CD4-positive, alpha-beta T cell treated with Interferon alpha-2 for 1 hour (primary cell): ENCODE measurements around the gene SLC35D2.
"Not testable (repeated sequence)": the region's sequence is repeated elsewhere in the genome, so short reads cannot be mapped to it uniquely, and the experiment has no call there.

ENCODE experiments used
- DNase-seq, 2 donors: peaks; one replicate each; pipeline ENCODE4 v3.0.0-alpha.2; 2020 to 2022

SLC35D2 gene

GRCh38 chr9:96350866-96351265 is 32.6 kb downstream of the SLC35D2 start:
- DNase-seq, result no peak

GRCh38 chr9:96348261-96348660 is 35.2 kb downstream of the SLC35D2 start:
- DNase-seq, result no peak

- no peak for DNase-seq
Observed at GRCh38 chr9:96345551-96345950, 38.0 kb downstream of the SLC35D2 start.

- DNase-seq, result no peak
Observed at GRCh38 chr9:96344458-96345180, 38.9 kb downstream of the SLC35D2 start.

- DNase-seq, result no peak
Observed at GRCh38 chr9:96343515-96344360, 39.8 kb downstream of the SLC35D2 start.

GRCh38 chr9:96342571-96343245 is 40.8 kb downstream of the SLC35D2 start:
- DNase-seq, result no peak

- no peak for DNase-seq
Observed at GRCh38 chr9:96340707-96341106, 42.8 kb downstream of the SLC35D2 start.

GRCh38 chr9:96338299-96338698 is 45.2 kb downstream of the SLC35D2 start:
- DNase-seq, result no peak

- no peak for DNase-seq
Observed at GRCh38 chr9:96333958-96334357, 49.6 kb downstream of the SLC35D2 start.

GRCh38 chr9:96331236-96331947 is 52.1 kb downstream of the SLC35D2 start:
- DNase-seq, result no peak

GRCh38 chr9:96327694-96328352 is 55.7 kb downstream of the SLC35D2 start:
- peak; percentile 39 to 75 for DNase-seq

- no peak for DNase-seq
Observed at GRCh38 chr9:96323169-96323568, 60.3 kb downstream of the SLC35D2 start.

GRCh38 chr9:96322736-96323135 is 60.8 kb downstream of the SLC35D2 start:
- DNase-seq, result not testable (repeated sequence)

GRCh38 chr9:96322210-96322609 is 61.3 kb downstream of the SLC35D2 start:
- DNase-seq, result not testable (repeated sequence)

- DNase-seq, result no peak
Observed at GRCh38 chr9:96321515-96321914, 62.0 kb downstream of the SLC35D2 start.

GRCh38 chr9:96320749-96321280 is 62.7 kb downstream of the SLC35D2 start:
- no peak for DNase-seq

GRCh38 chr9:96318921-96319565 is 64.5 kb downstream of the SLC35D2 start:
- no peak for DNase-seq

GRCh38 chr9:96317335-96317980 is 66.1 kb downstream of the SLC35D2 start:
- DNase-seq, result peak in 1 of 2 donors; percentile 53

GRCh38 chr9:96309850-96310249 is 73.7 kb downstream of the SLC35D2 start:
- no peak for DNase-seq

- not testable (repeated sequence) for DNase-seq
Observed at GRCh38 chr9:96306958-96307357, 76.6 kb downstream of the SLC35D2 start.

- no peak for DNase-seq
Observed at GRCh38 chr9:96305171-96305570, 78.3 kb downstream of the SLC35D2 start.
